NCI-H446 (cell line): Measurements from ENCODE around the gene MAGEC3.
A peak's percentile ranks its signal among the peaks of the same experiment; 100 is the strongest.
"Not testable (repeated sequence)": the region's sequence is repeated elsewhere in the genome, so short reads cannot be mapped to it uniquely, and the experiment has no call there.

Experiments
- DNase-seq, 2 experiments: peaks; one replicate each; lab custom pipeline; 2025; lab: John Stamatoyannopoulos, UW

Gene MAGEC3, protein sequence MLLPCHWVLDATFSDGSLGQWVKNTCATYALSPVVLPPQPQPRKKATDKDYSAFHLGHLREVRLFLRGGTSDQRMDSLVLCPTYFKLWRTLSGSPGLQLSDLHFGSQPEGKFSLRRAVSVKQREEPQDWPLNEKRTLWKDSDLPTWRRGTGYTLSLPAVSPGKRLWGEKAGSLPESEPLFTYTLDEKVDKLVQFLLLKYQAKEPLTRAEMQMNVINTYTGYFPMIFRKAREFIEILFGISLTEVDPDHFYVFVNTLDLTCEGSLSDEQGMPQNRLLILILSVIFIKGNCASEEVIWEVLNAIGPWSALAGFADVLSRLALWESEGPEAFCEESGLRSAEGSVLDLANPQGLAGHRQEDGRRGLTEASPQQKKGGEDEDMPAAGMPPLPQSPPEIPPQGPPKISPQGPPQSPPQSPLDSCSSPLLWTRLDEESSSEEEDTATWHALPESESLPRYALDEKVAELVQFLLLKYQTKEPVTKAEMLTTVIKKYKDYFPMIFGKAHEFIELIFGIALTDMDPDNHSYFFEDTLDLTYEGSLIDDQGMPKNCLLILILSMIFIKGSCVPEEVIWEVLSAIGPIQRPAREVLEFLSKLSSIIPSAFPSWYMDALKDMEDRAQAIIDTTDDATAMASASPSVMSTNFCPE

DNA sequence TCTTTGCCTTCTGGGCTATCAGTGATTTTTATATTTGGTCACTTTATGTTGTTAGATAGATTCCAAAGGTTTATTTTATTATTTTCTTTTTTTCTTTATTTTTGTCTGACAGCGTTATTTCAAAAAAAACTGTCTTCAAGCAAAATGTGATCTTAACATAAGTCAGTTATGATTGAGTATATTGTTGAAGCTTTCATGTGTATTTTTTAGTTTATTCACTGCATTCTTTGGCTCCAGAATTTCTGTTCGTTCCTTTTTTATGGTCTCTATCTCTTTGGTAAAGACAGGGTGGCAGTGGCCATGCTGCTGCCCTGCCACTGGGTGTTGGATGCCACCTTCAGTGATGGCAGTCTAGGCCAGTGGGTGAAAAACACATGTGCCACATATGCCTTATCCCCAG lies at the start of gene MAGEC3:
TSS of gene MAGEC3 (plus strand) at position 301 of the 400 bp plus-strand sequence. CDS start at position 301, 0 bp downstream.
- no peak for DNase-seq

DNA sequence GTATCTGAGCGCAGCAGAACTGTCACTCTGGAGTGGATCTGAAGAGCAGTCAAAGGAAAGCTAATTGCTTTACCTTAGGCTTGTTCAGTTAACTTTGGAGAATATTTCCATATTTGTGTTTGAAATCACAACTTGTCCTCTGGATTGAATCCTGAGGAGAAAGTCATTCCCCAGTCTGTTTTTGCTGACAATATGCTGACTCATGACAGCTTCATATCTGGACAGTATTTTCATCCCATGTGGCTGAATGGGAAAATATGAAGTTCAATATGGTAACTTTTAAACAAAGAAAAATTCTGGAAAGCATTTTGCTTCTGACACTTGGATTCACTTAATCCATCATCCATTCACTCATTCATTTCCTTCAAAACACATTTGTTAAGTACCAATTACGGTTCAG lies 46.3 kb upstream of the MAGEC3 start:
- DNase-seq, result no peak

DNA sequence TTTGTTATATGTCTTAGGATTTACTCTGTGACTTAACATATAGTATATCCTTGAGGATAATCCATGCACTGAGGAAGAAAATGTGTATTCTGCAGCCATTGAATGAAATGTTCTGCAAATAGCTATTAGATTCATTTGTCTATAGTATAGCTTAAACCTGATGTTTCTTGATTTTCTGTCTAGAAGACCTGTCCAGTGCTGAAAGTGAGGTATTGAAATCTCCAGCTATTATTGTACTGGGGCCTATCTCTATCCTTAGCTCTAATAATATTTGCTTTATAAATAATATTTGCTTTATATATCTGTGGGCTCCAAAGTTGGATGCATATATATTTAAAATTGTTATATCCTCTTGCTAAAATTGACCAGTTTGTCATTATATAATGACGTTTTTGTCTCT lies 26.7 kb upstream of the MAGEC3 start:
- no peak for DNase-seq

DNA sequence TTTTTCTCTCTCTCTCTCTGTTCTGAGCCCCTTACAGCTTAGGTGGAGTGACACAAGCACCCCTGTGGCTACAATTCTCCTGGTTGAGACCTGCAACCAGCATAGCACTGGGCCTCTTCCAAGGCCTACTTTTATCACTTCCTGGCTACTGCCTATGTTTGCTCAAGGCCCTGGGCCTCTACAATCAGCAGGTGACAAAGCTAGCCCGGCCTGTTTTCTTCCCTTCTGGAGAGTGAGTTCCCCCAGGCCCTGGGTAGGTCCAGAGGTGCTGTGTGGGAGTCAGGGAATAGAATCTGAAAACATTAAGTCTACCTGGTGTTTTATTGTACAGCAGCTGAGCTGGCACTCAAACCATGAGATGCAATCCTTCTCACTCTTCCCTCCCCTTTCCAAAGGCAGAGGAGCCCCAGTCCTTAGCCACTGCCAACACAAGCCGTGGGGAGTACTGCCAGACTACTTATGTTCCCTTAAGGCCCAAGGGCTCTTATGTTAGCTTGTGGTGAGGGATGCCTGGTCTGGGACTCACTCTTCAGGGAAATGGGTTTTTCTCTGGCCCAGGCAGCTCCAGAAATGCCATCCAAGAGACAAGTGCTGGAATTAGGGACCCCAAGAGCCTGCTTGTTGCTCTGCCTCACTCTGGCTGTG lies 23.8 kb upstream of the MAGEC3 start:
- DNase-seq, result no peak

DNA sequence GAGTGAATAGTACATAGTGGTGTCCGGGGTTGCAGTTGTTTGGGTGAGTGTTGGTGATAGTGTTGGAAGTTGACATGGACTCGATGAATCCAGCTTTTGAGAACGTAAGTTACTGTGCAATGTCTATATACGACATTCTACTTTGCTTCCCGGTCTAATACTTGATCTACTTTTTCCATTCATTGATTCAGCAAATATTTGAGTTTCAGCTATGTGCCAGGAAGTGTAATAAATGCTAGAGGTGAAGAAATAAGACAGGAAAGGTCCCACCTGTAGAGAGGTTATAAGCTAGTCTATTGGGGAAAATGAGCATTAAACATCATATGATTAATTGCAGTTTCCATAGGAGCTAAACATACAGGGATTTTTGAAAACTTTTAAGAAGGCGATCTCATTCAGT lies 22.2 kb upstream of the MAGEC3 start:
- no peak for DNase-seq

DNA sequence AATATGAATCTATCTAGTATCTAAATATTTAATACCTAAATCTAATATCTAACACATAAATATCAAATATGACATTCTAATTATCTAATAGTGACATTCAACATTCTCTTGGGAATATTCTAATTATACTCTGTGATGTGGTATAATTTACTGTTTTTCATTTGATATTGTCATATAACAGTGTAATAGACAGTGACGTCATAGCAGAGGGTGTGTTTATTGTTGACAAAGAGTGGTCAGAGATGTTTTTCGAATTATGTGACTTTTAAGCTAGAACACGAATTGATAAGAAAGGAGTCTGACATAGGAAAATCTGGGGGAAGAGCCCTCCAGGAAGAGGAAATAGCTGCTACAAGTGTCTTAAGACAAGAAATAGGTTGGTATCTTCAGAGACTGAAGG lies 5.9 kb upstream of the MAGEC3 start:
- DNase-seq, result no peak

DNA sequence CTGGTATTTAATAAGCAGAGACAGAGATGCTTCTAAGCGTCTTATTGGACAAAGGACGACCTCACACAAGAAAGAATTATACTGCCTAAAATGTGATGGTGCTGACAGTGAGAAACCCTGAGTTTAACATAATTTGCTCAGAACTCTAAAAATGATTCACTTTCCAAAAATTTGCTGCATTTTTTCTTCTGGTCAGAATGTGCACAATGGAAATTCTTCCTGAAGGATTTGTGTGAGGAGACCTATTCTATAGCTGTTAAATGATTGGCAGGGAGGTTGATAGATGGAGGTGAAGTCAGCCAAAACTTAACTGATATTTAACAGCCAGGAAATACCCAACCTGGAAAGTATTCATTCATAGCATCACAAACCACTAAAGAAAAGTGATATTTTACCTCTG lies 1.7 kb downstream of the MAGEC3 start:
- DNase-seq, result no peak

DNA sequence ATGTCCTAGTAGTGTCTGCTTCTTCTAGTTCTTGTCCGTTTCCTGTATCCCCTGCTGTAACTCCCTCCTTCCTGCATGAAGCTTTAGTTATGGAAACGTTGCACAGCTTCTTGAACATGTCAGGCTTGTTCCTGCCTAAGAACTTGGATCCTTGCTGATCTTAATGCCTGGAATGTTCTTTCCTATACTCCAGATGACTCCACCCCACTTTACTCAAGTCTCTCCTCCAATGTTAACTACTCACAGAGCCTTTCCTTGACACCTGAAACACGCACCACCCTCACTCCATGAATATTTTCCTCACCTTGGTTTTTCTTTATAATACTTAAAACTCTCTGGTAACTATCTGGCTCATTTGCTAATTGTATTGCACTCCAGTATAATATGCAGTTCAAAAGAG lies 19.4 kb downstream of the MAGEC3 start:
- DNase-seq, result no peak

DNA sequence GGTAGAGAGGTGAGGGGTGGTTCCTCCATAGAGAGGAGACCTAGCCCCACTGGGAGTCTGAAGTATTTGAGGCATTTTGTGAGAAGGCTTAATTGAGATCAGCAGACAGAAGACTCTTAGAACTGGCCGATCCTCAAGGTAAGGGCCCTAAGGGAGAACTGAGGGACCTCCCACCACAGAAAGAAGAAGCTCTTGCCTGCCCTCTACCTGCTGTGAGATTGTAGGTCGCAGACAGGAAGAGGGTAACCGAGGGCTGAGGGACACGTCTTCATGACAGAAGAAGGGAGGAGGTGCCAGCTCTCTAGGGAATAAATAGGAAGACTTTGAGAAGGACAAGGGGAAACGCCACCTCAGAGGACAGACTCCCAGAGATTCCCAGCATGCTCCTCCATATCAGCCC lies 41.5 kb downstream of the MAGEC3 start:
- DNase-seq, result no peak

DNA sequence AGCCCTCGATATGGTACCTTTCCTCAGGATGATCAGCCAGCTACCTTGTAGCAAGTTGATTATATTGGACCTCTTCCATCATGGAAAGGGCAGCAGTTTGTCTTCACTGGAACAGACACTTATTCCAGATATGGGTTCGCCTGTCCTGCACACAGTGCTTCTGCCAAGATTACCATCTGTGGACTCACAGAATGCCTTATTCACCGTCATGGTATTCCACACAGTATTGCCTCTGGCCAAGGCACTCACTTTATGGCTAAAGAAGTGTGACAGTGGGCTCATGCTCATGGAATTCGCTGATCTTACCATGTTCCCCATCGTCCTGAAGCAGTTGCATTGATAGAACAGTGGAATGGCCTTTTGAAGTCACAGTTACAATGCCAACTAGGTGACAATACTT lies 50.7 kb downstream of the MAGEC3 start:
- DNase-seq, result not testable (repeated sequence)

DNA sequence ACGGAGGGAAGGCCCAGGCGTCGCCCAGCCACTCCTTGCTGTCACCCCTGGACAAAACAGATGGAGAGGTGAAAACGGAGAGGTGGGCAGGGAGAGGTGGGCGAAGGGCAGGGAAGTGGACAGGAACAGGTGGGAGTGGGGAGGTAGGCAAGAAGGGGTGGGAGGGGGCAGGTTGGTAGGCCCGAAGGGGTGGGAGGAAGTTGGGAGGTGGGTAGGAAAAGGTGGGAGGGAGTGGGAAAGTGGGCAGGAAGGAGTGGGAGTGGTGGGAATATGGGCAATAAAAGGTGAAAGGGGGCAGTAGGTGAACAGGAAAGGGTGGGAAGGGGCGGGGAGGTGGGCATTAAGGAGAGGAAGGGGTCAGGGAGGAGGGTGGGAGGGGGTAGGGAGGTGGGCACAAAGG lies 56.6 kb downstream of the MAGEC3 start:
- no peak for DNase-seq

DNA sequence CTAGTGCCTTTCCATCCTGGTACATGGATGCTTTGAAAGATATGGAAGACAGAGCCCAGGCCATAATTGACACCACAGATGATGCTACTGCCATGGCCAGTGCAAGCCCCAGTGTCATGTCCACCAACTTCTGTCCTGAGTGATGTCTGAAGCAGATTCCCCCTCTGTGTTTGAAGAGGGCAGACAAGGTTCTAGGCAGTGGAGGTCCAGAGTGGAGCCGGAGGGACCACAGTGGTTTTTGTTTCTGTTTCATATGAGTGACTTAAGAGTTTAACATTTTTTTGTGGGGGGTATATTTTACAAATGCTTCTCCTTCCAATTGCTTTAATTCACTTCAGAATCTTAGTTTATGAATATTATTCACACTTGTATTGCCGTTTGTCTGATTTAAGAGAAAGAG lies 59.6 kb downstream of the MAGEC3 start:
- no peak for DNase-seq

DNA sequence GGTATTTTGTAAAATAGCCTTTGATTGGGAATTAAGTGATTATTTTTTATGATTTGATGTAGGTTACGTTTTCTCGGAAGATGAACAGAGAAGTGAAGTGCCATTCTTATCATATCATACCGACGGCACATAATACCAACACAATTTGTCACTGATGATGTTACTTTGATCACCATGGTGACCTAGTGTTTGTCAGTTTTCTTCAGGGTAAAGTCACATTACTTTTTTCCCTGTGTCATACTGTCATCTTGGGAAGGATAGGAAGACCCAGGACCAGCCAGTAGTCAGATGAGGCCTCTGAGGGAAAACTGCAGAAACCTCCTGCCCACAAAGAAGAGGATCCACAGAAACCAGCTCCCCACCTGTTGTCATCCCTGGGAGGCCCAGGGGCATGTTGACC lies 64.2 kb downstream of the MAGEC3 start:
- DNase-seq, result no peak

DNA sequence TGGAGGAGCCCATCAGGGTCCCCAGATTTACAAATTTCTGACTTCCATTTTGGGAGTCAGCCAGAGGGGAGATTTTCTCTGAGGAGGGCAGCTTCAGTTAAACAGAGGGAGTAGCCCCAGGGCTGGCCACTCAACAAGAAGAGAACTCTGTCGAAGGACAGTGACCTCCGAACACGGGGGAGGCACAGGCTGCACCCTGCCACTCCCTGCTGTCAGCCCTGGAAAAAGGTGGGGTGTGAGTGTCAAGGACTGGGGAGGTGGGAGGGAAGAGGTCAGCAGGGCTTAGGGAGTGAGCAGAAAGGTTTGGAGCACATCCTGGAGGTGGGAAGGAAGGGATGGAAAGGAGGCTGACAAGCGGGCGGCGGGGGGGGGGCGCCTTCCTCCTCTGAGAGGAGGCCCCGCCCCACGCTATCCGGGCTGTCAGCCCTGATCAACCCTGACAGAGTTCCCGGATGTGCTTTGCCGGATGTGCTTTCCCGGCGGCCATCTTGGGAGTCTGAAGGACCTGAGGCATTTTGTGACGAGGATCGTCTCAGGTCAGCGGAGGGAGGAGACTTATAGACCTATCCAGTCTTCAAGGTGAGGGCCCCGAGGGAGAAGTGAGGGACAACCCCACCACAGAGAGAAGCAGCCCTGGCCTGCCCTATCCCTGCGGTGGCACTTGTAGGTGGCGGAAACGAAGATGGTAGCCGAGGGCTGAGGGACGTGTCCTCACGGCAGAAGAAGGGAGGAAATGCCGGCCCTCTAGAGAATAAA lies 65.5 kb downstream of the MAGEC3 start, which contains the start of gene MAGEC1:
TSS of gene MAGEC1 (plus strand) at position 495 of the 756 bp plus-strand sequence. CDS start 1,179 bp downstream, outside the sequence.
- DNase-seq, result peak; percentile 19 to 32

DNA sequence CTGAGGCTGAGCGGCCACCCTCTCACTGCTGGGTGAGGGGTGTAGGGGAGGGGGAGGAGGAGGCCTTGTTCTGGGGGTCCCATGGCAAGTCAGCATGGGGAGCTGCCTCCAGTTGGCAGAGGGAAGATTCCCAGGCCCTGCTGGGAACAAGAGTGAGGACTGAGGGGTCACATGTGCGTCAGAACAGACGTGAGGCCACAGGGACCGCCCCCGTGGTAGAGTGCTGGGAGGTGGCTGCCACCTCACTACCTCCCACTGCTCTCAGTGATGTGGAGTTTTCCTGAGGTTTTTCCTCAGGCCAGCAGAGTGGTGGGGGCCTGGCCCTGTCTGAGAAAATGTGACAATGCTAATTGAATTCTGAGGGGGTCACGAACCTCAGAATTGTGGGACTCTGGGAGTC lies 66.1 kb downstream of the MAGEC3 start:
- DNase-seq, result no peak

DNA sequence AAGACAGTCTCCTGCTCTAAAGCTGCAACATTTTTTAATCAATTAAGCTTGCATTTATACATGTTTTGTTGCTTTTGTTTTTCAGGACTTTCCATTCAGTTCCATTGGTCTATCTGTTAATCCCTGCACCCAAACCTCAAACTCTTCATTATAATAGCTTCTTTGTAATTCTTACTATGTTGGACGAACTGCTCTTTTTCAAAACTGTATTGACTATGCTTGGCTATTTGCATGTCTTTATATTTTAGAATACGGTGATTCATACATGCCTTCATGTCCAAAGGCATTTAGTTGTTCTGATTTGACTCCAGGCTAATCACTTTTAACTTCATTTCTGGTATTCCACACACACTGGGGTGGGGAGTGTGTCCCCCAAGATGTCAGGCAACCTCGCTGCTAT lies 79.7 kb downstream of the MAGEC3 start:
- DNase-seq, result no peak

DNA sequence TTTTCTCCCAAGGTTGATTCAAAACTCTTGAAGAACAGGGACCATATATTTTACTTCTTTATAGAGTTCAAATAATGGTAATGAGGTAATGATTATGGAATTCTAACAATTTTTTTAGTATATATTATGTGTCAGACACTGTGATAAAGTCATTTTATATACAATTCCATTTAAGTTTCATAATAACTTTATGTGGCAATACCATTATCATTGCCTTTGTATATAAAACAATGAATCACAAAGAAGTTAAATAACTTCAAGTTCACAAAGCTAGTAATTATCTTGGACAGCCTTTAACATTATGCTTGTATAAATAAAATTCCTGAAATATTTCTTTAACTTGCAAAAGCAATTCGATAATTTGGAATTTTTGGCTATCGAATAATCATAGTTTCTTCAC lies 86.2 kb downstream of the MAGEC3 start:
- DNase-seq, result no peak

DNA sequence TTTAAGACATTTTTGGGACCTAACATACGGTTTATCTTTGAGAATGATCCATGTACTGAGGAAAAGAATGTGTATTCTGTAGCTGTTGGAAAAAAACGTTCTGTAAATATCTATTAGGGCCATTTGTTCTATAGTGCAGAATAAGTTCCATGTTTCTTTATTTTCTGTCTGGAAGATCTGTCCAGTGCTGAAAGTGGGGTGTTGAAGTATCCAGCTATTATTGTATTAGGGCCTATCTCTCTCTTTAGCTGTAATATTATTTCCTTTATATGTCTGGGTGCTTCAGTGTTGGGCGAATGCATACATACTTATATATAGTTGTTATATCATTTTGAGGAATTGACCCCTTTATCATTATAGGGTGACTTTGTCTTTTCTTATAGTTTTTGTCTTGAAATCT lies 90.3 kb downstream of the MAGEC3 start:
- no peak for DNase-seq

DNA sequence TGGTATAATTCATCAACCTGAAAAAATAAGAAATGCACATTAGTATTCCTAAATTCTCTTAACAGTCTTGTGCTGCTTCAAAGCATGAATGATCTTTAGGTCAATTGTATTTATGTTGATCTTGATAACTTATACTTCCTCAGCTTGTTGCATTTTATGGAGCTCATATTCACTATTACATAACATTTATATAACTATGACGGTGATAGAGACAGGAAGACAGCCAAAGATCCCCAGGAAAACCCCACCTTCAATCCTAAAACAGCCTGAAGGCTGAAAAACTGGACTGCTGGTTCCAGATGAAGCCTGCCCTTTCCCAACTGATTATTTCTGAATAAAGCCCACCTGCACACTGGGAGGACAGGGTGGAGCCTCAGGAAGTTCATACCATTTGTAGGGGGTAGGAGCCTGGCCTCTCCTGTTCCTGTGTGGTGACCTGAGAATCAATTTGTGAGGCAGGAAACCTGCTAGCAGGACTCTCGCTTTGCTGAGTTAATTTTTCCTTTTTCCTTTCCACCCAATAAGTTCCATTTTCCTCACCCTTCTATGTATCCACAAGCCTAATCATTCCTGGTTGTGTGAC lies 96.0 kb downstream of the MAGEC3 start:
- no peak for DNase-seq

DNA sequence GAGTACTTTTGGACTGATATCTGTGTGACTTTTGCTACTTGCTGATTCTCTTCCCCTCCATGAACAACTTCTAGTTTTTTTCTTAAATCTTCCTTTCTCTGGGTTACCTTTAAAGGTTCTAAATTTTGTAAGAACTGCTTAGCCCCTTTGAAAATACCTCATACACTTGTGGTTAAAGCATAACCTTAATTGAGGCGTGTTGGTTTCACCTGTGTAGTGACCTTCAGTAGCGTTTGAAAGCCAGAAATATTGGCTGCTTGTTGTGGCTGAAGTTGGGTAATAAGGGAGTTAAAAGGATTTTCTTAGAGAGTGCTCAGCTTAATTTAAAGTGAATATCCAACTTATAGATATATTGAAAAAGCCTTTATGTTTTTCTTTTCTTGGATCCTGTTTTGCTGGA lies 97.5 kb downstream of the MAGEC3 start:
- DNase-seq, result no peak

DNA sequence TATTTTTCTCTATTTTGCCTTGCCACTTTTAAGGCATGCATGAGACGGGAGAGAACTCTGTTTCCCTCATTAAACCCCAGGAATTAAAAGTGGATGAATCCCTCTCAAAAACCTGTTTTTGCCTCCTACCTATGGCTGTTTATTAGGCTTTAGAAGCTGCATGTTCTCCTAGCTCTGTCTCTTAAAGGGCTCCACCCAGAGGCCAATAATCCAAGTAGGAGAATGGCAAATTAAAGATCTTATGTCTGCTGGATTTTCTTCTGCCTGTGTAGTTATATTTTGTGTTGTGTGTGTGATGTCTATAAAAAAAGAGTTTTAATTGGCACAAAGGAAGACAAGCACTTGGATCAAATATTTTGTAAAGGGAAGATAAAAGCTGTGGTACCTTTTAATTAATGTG lies 98.0 kb downstream of the MAGEC3 start:
- no peak for DNase-seq

DNA sequence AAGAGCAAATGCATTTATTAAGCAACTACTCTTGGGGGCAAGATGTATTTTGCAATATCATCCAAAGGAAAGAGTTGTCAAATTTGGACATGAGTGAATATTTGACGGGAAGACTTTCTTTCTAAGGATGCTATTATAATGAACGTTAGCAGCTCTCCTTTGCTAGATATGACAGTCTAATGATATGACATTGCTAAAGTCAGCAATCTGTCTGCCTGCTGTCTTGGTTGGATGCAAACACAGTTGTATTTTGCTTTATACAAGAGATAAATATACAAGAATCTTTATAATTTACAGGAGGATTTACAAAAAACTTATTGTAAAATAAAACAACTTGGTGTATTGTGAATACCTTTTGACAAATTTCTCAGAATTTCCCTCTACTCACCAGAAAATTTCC lies 103.1 kb downstream of the MAGEC3 start:
- DNase-seq, result no peak
